NT2/D1 (cell line): ENCODE data around the gene DACH1.

Experiments used
- SUZ12 ChIP-seq: IDR thresholded peaks from 2 replicates; pipeline ENCODE4 v1.6.1; 2011; ENCODE audit not compliant: insufficient read length, insufficient read depth; ENCODE audit errors: extremely low read depth
- YY1 ChIP-seq: IDR thresholded peaks from 2 replicates; pipeline ENCODE4 v1.6.1; 2011; ENCODE audit not compliant: insufficient read length, insufficient read depth
- ZNF274 ChIP-seq: IDR thresholded peaks from 2 replicates; pipeline ENCODE4 v1.6.1; 2011; ENCODE audit warnings: mild to moderate bottlenecking, low read depth, low read length

DNA sequence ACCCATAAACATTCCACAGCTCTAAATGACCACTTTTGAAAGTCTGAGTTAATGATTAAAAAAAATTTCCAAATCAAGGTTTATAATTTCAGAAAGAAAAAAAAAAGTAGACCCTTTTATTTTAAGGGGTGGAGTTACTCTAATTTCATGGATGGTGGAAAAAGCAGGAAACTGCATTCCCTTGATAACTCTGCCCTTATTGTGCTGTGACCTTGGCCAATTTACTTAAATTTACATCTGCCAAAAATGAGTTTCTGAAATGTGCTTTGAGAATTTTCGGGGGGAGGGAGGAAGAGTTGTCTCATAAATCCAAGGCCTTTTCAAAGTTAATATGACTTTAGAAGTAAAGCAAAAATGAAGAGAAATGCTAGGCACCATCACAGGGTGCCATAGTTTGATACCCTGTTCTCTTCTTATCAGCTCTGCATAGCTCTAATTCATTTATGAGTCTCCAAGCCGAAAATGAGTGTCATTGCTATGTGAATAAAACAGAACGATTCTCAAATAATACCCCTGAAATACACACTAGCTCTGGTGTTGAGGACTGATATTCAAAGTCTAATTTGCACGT lies 367.0 kb downstream of the DACH1 start:
- no peak for TF ChIP-seq ZNF274
- no peak for TF ChIP-seq YY1
- TF ChIP-seq SUZ12, result no peak
